ENCODE results near the gene ADGRV1. TPM values are rescaled to one million over a fixed set of nuclear protein-coding genes. Genes with fewer than 3 reads are reported as not detected.

Gene ADGRV1
- polyA plus RNA-seq, 1 of the 3 experiments (the other 2 are of a cell fraction) = 0.23 TPM

DNA sequence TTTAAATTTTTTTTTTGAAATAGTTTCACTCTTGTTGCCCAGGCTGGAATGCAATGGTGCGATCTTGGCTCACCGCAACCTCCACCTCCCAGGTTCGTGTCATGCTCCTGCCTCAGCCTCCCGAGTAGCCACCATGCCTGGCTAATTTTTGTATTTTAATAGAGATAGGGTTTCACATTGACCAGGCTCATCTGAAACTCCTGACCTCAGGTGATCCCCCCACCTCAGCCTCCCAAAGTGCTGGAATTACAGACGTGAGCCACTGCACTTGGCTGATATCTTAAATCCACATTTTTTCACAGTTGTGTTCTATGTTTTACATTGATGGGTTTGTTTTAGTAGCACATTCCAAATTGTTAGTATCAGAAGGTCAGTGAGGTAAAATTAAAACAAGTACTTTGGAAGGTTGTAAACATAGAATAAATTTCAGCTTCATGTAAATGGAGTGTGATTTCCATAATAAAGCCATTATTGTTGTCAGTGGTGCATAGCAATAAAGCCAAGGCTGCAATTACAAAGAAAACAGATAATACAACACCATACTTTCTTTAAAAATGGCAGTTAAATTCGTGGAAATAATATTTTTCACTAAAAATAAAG, 537.3 kb downstream of the ADGRV1 start:
- POLR2A ChIA-PET = no interaction called here
- no peak overlapping the region for H3K27ac ChIP-seq (ENCODE audit: low read depth in 2 of 2, low read length in 1 of 2)
- H3K9me3 ChIP-seq = no peaks in the 10 kb centered on the region
- 81% methylated on average over 6 of the region's 6 CpGs for WGBS (ENCODE audit: low lambda C conversion rate)
- CTCF ChIA-PET = no interaction called here
- no peaks in the 10 kb centered on the region for H4K20me1 ChIP-seq (ENCODE audit: insufficient read depth)
- no peaks in the 10 kb centered on the region for H3K79me2 ChIP-seq (ENCODE audit: insufficient read depth)
- H3K4me3 ChIP-seq (ENCODE audit: low read depth in 2 of 2, low read length in 1 of 2) = no peak overlapping the region
- H3K9ac ChIP-seq = no peak overlapping the region
- no peak for DNase-seq
- H3K9me2 ChIP-seq = no peaks in the 10 kb centered on the region
- no peaks in the 10 kb centered on the region for H3K27me3 ChIP-seq (ENCODE audit: insufficient read depth)
- H2AFZ ChIP-seq (ENCODE audit: low read depth) = no peak overlapping the region
- no peak overlapping the region for H3K4me2 ChIP-seq
- no peaks in the 10 kb centered on the region; a peak in 3 of 4 replicates for H3K4me1 ChIP-seq (ENCODE audit: control insufficient read depth in 1 of 2, insufficient read depth in 2 of 2, low read depth in 1 of 2, low read length in 1 of 2)
- TF ChIP-seq TAF1 (IDR thresholded peaks at IDR 0.05; ENCODE audit: borderline replicate concordance, low read depth, low read length) (no peak), GATA2 (CRISPR knock-in tag; IDR thresholded peaks at IDR 0.05) (no peak), FOXJ3 (CRISPR knock-in tag; IDR thresholded peaks at IDR 0.05) (no peak), JUND (IDR thresholded peaks at IDR 0.05) (no peak), TCF12 (IDR thresholded peaks at IDR 0.05) (no peak), EP300 (IDR thresholded peaks at IDR 0.05; ENCODE audit: borderline replicate concordance in 1 of 2, low read depth in 1 of 2, low read length in 1 of 2) (no peak), NRF1 (IDR thresholded peaks at IDR 0.05; ENCODE audit: low read depth, low read length) (no peak), TEAD4 (IDR thresholded peaks at IDR 0.05; ENCODE audit: borderline replicate concordance, insufficient read depth) (no peak), RCOR1 (IDR thresholded peaks at IDR 0.05; ENCODE audit: low read length) (no peak), SIN3A (IDR thresholded peaks at IDR 0.05; ENCODE audit: borderline replicate concordance, low read depth, low read length) (no peak), CTCF (IDR thresholded peaks at IDR 0.05) (no peak), FOSL2 (IDR thresholded peaks at IDR 0.05; ENCODE audit: borderline replicate concordance, low read depth) (no peak), EZH2phosphoT487 (IDR thresholded peaks at IDR 0.05; ENCODE audit: borderline replicate concordance, low read depth) (no peak), YY1 (IDR thresholded peaks at IDR 0.05; ENCODE audit: low read depth) (no peak), PBX3 (IDR thresholded peaks at IDR 0.05) (no peak), RXRA (IDR thresholded peaks at IDR 0.05; ENCODE audit: borderline replicate concordance, low read depth) (no peak)
- TF ChIP-seq, protein P1, sequence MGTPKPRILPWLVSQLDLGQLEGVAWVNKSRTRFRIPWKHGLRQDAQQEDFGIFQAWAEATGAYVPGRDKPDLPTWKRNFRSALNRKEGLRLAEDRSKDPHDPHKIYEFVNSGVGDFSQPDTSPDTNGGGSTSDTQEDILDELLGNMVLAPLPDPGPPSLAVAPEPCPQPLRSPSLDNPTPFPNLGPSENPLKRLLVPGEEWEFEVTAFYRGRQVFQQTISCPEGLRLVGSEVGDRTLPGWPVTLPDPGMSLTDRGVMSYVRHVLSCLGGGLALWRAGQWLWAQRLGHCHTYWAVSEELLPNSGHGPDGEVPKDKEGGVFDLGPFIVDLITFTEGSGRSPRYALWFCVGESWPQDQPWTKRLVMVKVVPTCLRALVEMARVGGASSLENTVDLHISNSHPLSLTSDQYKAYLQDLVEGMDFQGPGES (IDR thresholded peaks at IDR 0.05; ENCODE audit: low read depth, low read length) = no peak
- TF ChIP-seq, protein P2, sequence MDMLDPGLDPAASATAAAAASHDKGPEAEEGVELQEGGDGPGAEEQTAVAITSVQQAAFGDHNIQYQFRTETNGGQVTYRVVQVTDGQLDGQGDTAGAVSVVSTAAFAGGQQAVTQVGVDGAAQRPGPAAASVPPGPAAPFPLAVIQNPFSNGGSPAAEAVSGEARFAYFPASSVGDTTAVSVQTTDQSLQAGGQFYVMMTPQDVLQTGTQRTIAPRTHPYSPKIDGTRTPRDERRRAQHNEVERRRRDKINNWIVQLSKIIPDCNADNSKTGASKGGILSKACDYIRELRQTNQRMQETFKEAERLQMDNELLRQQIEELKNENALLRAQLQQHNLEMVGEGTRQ (IDR thresholded peaks at IDR 0.05; ENCODE audit: borderline replicate concordance, low read depth, low read length) = no peak
- TF ChIP-seq, protein P3, sequence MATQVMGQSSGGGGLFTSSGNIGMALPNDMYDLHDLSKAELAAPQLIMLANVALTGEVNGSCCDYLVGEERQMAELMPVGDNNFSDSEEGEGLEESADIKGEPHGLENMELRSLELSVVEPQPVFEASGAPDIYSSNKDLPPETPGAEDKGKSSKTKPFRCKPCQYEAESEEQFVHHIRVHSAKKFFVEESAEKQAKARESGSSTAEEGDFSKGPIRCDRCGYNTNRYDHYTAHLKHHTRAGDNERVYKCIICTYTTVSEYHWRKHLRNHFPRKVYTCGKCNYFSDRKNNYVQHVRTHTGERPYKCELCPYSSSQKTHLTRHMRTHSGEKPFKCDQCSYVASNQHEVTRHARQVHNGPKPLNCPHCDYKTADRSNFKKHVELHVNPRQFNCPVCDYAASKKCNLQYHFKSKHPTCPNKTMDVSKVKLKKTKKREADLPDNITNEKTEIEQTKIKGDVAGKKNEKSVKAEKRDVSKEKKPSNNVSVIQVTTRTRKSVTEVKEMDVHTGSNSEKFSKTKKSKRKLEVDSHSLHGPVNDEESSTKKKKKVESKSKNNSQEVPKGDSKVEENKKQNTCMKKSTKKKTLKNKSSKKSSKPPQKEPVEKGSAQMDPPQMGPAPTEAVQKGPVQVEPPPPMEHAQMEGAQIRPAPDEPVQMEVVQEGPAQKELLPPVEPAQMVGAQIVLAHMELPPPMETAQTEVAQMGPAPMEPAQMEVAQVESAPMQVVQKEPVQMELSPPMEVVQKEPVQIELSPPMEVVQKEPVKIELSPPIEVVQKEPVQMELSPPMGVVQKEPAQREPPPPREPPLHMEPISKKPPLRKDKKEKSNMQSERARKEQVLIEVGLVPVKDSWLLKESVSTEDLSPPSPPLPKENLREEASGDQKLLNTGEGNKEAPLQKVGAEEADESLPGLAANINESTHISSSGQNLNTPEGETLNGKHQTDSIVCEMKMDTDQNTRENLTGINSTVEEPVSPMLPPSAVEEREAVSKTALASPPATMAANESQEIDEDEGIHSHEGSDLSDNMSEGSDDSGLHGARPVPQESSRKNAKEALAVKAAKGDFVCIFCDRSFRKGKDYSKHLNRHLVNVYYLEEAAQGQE (IDR thresholded peaks at IDR 0.05; ENCODE audit: low read depth, low read length) = no peak
- H3F3A ChIP-seq (replicated peaks; ENCODE audit: insufficient read depth) = no peaks in the 10 kb centered on the region
- H3K36me3 ChIP-seq (replicated peaks in 1 of 2; ENCODE audit: control insufficient read depth in 1 of 2, insufficient read depth in 2 of 2, low read length in 1 of 2) = no peaks in the 10 kb centered on the region

Measured in SK-N-SH (cell line).